COLO829 (cell line): ENCODE results near the gene STRA6.
"Not testable (repeated sequence)": the region's sequence is repeated elsewhere in the genome, so short reads cannot be mapped to it uniquely, and the experiment has no call there.

Source experiments
- DNase-seq: peaks from one replicate; pipeline ENCODE4 v3.0.0; 2012; ENCODE audit warnings: low spot score

Gene STRA6

GRCh38 chr15:74162195-74162536 is 40.4 kb downstream of the STRA6 start:
- not testable (repeated sequence) for DNase-seq

GRCh38 chr15:74160390-74160789 is 42.2 kb downstream of the STRA6 start:
- DNase-seq: not testable (repeated sequence)

GRCh38 chr15:74159773-74160172 is 42.8 kb downstream of the STRA6 start:
- DNase-seq: no peak

- DNase-seq: no peak
Observed at GRCh38 chr15:74158855-74159650, 43.5 kb downstream of the STRA6 start.

- no peak for DNase-seq
Observed at GRCh38 chr15:74157868-74158827, 44.4 kb downstream of the STRA6 start.

GRCh38 chr15:74156678-74157411 is 45.7 kb downstream of the STRA6 start:
- no peak for DNase-seq

- DNase-seq: no peak
Observed at GRCh38 chr15:74155766-74156417, 46.7 kb downstream of the STRA6 start.

- no peak for DNase-seq
Observed at GRCh38 chr15:74147051-74147450, 55.5 kb downstream of the STRA6 start.

GRCh38 chr15:74146277-74146800 is 56.2 kb downstream of the STRA6 start:
- DNase-seq: no peak

- no peak for DNase-seq
Observed at GRCh38 chr15:74144153-74144775, 58.3 kb downstream of the STRA6 start.

- DNase-seq: no peak
Observed at GRCh38 chr15:74141591-74141990, 61.0 kb downstream of the STRA6 start.

- DNase-seq: no peak
Observed at GRCh38 chr15:74138642-74139041, 63.9 kb downstream of the STRA6 start.

GRCh38 chr15:74137537-74137894 is 65.1 kb downstream of the STRA6 start:
- DNase-seq: no peak

- no peak for DNase-seq
Observed at GRCh38 chr15:74136814-74137536, 65.6 kb downstream of the STRA6 start.

- DNase-seq: no peak
Observed at GRCh38 chr15:74136540-74136813, 66.1 kb downstream of the STRA6 start.

GRCh38 chr15:74135041-74135565 is 67.5 kb downstream of the STRA6 start:
- DNase-seq: no peak

- DNase-seq: no peak
Observed at GRCh38 chr15:74134387-74135027, 68.1 kb downstream of the STRA6 start.

GRCh38 chr15:74133694-74134386 is 68.7 kb downstream of the STRA6 start:
- no peak for DNase-seq
